ENCODE measurements around the gene CCNY.
"Not testable (repeated sequence)": the region's sequence is repeated elsewhere in the genome, so short reads cannot be mapped to it uniquely, and the experiment has no call there.

Gene CCNY

GRCh38 chr10:35517431-35518181 lies 181.3 kb downstream of the CCNY start:
- no peak overlapping the region for H3K27ac ChIP-seq
- no peak for TF ChIP-seq ZFX (IDR thresholded peaks at IDR 0.05; ENCODE audit: borderline replicate concordance)
- TF ChIP-seq, protein P1, sequence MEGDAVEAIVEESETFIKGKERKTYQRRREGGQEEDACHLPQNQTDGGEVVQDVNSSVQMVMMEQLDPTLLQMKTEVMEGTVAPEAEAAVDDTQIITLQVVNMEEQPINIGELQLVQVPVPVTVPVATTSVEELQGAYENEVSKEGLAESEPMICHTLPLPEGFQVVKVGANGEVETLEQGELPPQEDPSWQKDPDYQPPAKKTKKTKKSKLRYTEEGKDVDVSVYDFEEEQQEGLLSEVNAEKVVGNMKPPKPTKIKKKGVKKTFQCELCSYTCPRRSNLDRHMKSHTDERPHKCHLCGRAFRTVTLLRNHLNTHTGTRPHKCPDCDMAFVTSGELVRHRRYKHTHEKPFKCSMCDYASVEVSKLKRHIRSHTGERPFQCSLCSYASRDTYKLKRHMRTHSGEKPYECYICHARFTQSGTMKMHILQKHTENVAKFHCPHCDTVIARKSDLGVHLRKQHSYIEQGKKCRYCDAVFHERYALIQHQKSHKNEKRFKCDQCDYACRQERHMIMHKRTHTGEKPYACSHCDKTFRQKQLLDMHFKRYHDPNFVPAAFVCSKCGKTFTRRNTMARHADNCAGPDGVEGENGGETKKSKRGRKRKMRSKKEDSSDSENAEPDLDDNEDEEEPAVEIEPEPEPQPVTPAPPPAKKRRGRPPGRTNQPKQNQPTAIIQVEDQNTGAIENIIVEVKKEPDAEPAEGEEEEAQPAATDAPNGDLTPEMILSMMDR (IDR thresholded peaks at IDR 0.05): no peak

- H3K27ac ChIP-seq: not testable (repeated sequence)
Measured at GRCh38 chr10:35518187-35518586, 181.9 kb downstream of the CCNY start.

DNA sequence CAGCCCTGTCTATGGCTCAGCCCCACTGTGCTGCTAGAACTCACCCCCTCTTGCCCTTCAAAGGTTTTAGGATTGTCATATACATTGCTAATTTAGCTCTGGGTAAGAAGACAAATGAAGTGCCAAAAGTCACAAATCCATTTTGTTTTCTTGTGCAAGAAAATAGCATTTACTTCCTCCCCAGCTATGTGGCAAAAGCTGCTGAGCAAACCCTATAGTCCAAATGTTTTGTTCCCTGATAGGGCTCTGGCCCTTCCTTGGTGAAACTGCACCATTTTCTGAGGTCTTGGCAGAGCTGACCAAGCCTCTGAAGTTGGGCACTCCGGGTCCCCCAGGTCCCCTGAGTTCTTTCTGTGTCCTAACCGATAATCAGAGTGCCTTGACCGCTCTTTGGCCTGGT lies 184.7 kb downstream of the CCNY start:
- no peak for TF ChIP-seq ZFX (IDR thresholded peaks at IDR 0.05; ENCODE audit: borderline replicate concordance)
- TF ChIP-seq, protein P1 (IDR thresholded peaks at IDR 0.05): no peak
- no peak overlapping the region for H3K27ac ChIP-seq

- H3K27ac ChIP-seq: no peak overlapping the region
- TF ChIP-seq, protein P1 (IDR thresholded peaks at IDR 0.05): no peak
- no peak for TF ChIP-seq ZFX (IDR thresholded peaks at IDR 0.05; ENCODE audit: borderline replicate concordance)
Measured at GRCh38 chr10:35523670-35524225, 187.4 kb downstream of the CCNY start.

DNA sequence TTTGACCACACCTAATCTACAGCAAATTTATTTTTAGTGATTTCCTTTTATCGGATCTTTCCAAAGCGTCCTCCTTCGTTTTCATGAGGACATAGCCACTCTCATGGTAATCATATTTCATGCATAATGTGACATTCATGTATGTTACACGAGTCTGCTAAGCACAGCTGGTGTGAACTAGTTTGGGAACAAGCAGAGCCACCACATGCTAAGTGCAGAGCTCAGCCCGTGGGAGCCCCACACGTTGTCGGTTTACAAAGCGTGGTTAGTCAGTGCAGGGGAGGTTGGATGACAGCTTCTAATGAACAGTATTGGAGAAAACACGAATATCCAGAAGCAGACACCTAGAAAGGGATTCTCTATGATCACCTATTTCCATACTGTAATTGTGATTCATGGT lies 190.4 kb downstream of the CCNY start:
- TF ChIP-seq ZFX (IDR thresholded peaks at IDR 0.05; ENCODE audit: borderline replicate concordance): no peak
- TF ChIP-seq, protein P1 (IDR thresholded peaks at IDR 0.05): no peak
- H3K27ac ChIP-seq: no peak overlapping the region

DNA sequence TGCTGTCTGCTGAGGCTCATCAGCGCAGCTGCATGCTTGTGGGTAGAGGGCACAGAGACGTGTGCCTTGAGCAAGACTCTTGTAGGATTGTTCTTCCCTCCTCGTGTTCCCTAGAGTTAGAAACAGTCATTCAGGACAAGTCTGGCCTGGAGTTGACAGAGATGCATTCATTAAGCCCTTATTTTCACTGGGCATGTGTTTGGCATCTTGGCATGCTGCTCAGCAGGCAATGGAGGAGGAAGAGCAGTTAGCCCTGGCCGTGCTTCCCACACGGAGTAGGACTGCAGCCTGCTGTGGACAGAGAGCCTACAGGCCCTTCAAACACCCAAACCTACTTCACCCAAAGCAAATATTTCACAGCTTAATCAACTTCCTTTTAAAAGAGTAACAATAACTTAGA lies 195.8 kb downstream of the CCNY start:
- no peak overlapping the region for H3K27ac ChIP-seq
- TF ChIP-seq, protein P1 (IDR thresholded peaks at IDR 0.05): no peak
- TF ChIP-seq ZFX (IDR thresholded peaks at IDR 0.05; ENCODE audit: borderline replicate concordance): no peak

GRCh38 chr10:35533565-35533964 lies 197.3 kb downstream of the CCNY start:
- no peak for TF ChIP-seq ZFX (IDR thresholded peaks at IDR 0.05; ENCODE audit: borderline replicate concordance)
- no peak overlapping the region for H3K27ac ChIP-seq

GRCh38 chr10:35535136-35535535 lies 198.8 kb downstream of the CCNY start:
- TF ChIP-seq, protein P1 (IDR thresholded peaks at IDR 0.05): no peak
- TF ChIP-seq ZFX (IDR thresholded peaks at IDR 0.05; ENCODE audit: borderline replicate concordance): no peak
- no peak overlapping the region for H3K27ac ChIP-seq
